Panc1 (cell line): ENCODE results near the gene MSTN.

ENCODE experiments used
- CTCF ChIP-seq: fragments of 450-650 bp; IDR thresholded peaks from 2 replicates; pipeline ENCODE4 v1.5.1; 2017; ENCODE audit warnings: mild to moderate bottlenecking
- POLR2AphosphoS5 ChIP-seq: IDR thresholded peaks from 2 replicates; pipeline ENCODE4 v1.6.1; 2012; ENCODE audit warnings: mild to moderate bottlenecking, low read depth, low read length, moderate library complexity
- REST ChIP-seq, 2 experiments: IDR thresholded peaks; 2 replicates each; pipeline ENCODE4 v1.6.1; 2011 to 2012; ENCODE audit warnings: low read depth in 2 of 2, control low read depth in 1 of 2, low read length in 1 of 2, mild to moderate bottlenecking in 1 of 2, moderate library complexity in 1 of 2; ENCODE audit not compliant: insufficient read depth in 1 of 2

- peak; percentile 69; the same call in 1 of the 2 replicates for TF ChIP-seq CTCF
- no peak for TF ChIP-seq POLR2AphosphoS5
- no peak for TF ChIP-seq REST (IDR thresholded peaks at IDR 0.05; ENCODE audit: insufficient read depth in 1 of 2, low read depth in 2 of 2, low read length in 1 of 2)
Measured at GRCh38 chr2:190069936-190070696, 7.6 kb upstream of the MSTN start.
